Measurements from ENCODE around the gene CHKA.

The CHKA gene

GRCh38 chr11:68061508-68061907 lies 59.7 kb downstream of the CHKA start:
- TF ChIP-seq POLR2AphosphoS5 (IDR thresholded peaks at IDR 0.05; ENCODE audit: low read depth, low read length) (no peak), FOXP2 (optimal IDR thresholded peaks at IDR 0.05; ENCODE audit: borderline replicate concordance, extremely low read depth, extremely low read length, insufficient read depth) (no peak), REST (IDR thresholded peaks at IDR 0.05; ENCODE audit: insufficient read depth in 1 of 2, low read depth in 2 of 2, low read length in 2 of 2) (no peak), SIN3A (IDR thresholded peaks at IDR 0.05; ENCODE audit: borderline replicate concordance, insufficient read depth, low read length) (no peak), TAF1 (IDR thresholded peaks at IDR 0.05; ENCODE audit: borderline replicate concordance, insufficient read depth, low read length) (no peak)

GRCh38 chr11:68057807-68058206 lies 63.4 kb downstream of the CHKA start:
- TF ChIP-seq POLR2AphosphoS5 (IDR thresholded peaks at IDR 0.05; ENCODE audit: low read depth, low read length) (no peak), FOXP2 (optimal IDR thresholded peaks at IDR 0.05; ENCODE audit: borderline replicate concordance, extremely low read depth, extremely low read length, insufficient read depth) (no peak), TAF1 (IDR thresholded peaks at IDR 0.05; ENCODE audit: borderline replicate concordance, insufficient read depth, low read length) (no peak), REST (IDR thresholded peaks at IDR 0.05; ENCODE audit: insufficient read depth in 1 of 2, low read depth in 2 of 2, low read length in 2 of 2) (no peak), SIN3A (IDR thresholded peaks at IDR 0.05; ENCODE audit: borderline replicate concordance, insufficient read depth, low read length) (no peak)

GRCh38 chr11:68056317-68057285 lies 64.6 kb downstream of the CHKA start:
- TF ChIP-seq SIN3A (IDR thresholded peaks at IDR 0.05; ENCODE audit: borderline replicate concordance, insufficient read depth, low read length), result no peak
- no peak for TF ChIP-seq TAF1 (IDR thresholded peaks at IDR 0.05; ENCODE audit: borderline replicate concordance, insufficient read depth, low read length)
- TF ChIP-seq FOXP2 (optimal IDR thresholded peaks at IDR 0.05; ENCODE audit: borderline replicate concordance, extremely low read depth, extremely low read length, insufficient read depth), result no peak
- no peak for TF ChIP-seq POLR2AphosphoS5 (IDR thresholded peaks at IDR 0.05; ENCODE audit: low read depth, low read length)
- no peak for TF ChIP-seq REST (IDR thresholded peaks at IDR 0.05; ENCODE audit: insufficient read depth in 1 of 2, low read depth in 2 of 2, low read length in 2 of 2)

- no peak for TF ChIP-seq SIN3A (IDR thresholded peaks at IDR 0.05; ENCODE audit: borderline replicate concordance, insufficient read depth, low read length)
- TF ChIP-seq POLR2AphosphoS5 (IDR thresholded peaks at IDR 0.05; ENCODE audit: low read depth, low read length), result no peak; the same call in 1 of the 2 replicates
- TF ChIP-seq FOXP2 (optimal IDR thresholded peaks at IDR 0.05; ENCODE audit: borderline replicate concordance, extremely low read depth, extremely low read length, insufficient read depth), result no peak
- no peak for TF ChIP-seq REST (IDR thresholded peaks at IDR 0.05; ENCODE audit: insufficient read depth in 1 of 2, low read depth in 2 of 2, low read length in 2 of 2)
- no peak for TF ChIP-seq TAF1 (IDR thresholded peaks at IDR 0.05; ENCODE audit: borderline replicate concordance, insufficient read depth, low read length)
Measured at GRCh38 chr11:68053981-68054812, 67.0 kb downstream of the CHKA start.
